GDM1 (cell line): ENCODE data around the gene ATP2A3.
A peak's percentile ranks its signal among the peaks of the same experiment; 100 is the strongest.
"Not testable (repeated sequence)": the region's sequence is repeated elsewhere in the genome, so short reads cannot be mapped to it uniquely, and the experiment has no call there.

Source experiments
- DNase-seq: peaks from one replicate; lab custom pipeline; 2025; lab: John Stamatoyannopoulos, UW

The ATP2A3 gene

DNA sequence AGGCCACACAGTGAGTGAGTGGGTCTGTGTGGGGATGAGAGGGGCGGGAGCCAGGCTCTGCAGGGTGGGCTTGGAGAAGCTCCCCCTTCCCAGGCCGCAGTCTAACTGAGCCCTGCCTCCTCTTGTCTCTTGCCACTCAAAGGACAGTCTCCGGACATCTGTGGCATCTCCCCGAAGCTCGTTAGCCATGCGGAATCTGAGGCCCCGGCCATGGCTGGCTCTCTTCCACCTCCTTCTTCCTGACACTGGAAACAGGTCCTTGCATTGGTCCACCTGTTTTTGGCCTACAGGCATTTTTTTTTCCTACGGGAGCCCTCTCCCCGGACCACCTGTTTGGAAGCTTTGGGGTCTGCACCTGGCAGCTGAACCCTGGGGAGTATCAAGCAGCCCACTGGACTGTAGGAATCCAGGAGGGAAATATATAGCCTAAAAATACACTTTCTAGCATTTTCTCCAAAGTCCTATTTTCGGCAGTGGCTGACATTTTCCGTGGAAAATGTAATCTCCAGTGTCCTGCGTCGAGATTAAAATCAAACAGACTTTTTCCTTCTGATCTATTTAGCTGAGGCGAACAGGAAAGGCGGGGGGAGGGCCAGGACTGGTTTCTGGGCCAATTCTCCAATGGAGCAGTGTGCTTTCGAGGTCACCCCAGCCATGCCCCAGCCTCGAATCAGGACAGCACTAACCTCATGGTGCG is 9.1 kb downstream of the ATP2A3 start:
- no peak for DNase-seq

DNA sequence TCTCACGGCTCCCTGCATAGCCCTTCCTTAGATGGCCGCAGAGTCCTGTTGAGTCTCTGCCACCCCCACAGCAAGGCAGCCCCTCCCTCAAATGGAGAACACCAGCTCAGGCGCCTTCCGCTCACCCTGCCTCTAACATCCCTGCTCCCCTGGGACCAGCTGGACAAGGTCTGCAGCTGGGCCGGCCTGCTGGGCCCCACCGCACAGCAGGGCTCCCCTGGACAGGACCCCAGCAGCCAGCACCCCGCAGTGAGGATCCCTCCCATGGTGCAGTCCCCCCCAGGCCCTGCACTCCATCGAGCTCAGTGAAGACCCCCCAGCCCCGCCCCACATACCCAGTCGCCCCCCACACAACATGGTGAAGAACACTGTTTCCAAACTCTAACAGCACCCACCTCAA is 10.2 kb downstream of the ATP2A3 start:
- DNase-seq: no peak

DNA sequence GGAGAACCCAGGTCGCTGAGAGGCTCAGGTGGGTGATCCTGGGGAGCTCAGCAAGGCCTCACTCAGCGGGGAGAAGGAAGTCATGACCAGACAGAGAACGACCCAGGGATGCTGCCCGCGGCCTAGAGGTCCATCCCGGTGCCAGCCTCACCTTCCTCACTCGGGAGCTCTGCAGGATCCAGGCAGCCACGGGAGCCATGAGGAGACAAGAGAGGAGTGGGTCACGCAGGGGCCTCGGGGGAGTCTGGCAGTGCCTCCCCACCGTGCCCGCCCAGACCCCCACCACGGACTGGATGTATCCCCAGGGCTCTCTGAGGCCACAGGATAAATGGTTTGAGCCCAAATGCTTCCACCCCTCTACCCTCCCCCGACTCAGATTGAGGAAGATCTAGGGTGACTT is 10.7 kb downstream of the ATP2A3 start:
- no peak for DNase-seq

DNA sequence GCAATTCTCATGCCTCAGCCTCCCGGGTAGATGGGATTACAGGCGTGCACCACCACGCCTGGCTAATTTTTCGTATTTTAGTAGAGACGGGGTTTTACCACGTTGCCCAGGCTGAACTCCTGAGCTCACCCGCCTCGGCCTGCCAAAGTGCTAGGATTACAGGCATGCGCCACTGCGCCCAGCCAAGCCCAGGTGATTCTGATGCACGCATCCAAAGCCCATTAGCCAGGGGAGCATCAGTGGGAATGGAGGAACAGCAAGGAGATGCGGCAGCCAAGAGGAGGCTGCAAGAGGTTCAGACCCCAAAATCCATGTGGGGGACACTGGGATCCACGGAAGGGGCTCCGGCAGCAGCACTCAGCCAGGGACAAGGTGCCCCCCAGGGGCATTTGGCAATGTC is 12.1 kb downstream of the ATP2A3 start:
- DNase-seq: no peak

DNA sequence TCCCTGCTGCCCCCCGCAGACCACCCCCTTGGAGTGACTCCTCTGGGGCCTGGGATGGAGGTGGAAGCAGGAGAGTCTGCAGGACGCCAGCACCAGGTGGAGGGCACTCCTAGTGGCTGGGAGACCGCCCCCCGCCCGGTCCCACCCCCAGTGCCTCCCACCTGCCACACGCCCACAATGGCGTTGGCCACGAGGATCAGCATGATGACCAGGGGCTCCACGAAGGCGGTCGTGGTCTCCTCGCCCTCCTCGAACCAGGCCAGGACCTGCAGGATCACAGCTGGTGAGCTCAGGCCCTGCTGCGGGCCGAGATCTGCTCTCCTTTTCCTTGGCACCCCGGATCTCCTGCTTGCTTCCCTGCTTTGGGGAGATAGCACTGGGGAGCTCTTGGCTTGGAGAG is 12.8 kb downstream of the ATP2A3 start:
- no peak for DNase-seq

DNA sequence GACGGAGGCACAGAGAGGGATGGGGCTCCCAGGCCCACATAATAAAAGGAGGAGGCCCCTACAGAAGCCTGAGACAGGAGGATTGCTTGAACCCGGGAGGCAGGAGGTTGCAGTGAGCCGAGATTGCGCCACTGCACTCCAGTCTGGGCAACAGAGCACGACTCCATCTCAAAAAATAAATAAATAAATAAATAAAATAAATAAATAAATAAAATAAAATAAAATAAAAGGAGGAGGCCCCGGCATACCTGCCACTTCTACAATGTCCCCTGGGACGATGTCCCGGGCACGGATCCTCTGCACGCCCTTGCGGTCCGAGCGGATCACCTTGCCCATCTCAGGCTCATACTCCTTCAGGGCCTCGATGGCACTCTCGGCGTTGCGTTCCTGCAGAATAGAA is 13.2 kb downstream of the ATP2A3 start:
- no peak for DNase-seq

DNA sequence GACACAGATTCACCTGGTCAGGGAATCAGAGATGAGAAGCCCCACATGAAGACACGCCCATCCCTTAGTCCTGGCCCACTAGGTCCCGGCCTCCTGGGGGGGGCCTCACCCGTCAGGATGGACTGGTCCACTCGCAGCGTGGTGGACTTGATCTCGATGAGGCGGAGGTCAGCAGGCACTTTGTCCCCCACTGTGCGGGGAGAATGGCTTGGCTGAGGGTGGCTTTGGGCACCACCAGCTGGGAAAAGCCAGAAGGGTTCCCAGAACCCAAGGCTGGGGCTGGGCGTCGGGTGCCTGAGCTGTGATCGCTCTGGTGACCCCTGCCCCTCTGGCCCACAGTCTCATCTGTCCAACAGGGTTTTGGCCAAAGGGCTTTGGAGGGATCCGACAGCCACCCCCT is 13.7 kb downstream of the ATP2A3 start:
- no peak for DNase-seq

DNA sequence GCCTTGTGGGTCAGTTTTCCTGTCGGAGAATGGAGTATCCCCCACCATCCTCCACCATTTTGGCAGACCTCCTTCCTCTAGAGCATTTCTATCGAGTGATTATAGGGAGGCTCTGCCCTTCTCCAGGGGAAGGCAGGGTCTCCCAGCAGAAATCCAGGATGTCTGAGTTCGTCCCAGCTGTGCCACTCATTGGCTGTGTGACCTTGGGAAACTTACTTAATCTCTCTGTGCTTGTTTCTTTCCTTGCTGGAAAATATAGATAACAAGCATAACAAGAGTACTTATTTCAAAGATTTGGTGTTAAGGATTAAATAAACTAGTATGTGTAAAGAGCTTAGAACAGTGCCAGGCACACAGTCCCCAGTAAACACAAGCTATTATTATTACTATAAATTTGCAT is 14.8 kb downstream of the ATP2A3 start:
- DNase-seq: no peak

DNA sequence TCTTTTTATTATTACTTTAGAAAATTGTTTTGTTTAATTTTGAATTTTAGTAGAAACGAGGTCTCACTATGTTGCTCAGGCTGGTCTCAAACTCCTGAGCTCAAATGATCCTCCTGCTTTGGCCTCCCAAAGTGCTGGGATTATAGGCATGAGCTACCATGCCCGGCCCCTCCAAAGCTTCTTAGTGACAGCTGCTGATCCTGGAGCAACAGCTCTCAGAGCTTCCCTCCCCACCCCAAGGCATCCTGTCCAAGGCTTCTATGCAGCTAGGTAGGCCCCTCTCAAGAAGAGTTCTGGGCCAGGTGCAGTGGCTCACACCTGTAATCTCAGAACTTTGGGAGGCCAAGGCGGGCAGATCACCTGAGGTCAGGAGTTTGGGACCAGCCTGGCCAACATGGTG is 15.7 kb downstream of the ATP2A3 start:
- not testable (repeated sequence) for DNase-seq

DNA sequence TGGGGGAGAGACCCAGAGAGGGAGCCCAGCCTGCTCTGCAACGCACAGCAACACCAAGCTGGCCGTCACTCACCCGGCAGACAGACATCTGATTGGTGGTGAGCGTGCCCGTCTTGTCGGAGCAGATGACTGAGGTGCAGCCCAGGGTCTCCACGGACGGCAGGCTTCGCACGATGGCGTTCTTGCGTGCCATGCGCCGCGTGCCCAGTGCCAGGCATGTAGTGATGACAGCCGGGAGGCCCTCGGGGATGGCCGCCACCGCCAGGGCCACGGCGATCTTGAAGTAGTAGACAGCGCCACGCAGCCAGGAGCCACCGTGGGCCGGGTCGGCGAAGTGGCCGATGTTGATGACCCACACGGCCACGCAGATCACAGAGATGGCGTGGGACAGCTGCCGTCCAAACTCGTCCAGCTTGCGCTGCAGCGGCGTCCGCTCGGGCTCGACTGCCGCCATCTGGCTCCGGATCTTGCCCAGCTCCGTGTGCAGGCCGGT is 16.9 kb downstream of the ATP2A3 start:
- no peak for DNase-seq

DNA sequence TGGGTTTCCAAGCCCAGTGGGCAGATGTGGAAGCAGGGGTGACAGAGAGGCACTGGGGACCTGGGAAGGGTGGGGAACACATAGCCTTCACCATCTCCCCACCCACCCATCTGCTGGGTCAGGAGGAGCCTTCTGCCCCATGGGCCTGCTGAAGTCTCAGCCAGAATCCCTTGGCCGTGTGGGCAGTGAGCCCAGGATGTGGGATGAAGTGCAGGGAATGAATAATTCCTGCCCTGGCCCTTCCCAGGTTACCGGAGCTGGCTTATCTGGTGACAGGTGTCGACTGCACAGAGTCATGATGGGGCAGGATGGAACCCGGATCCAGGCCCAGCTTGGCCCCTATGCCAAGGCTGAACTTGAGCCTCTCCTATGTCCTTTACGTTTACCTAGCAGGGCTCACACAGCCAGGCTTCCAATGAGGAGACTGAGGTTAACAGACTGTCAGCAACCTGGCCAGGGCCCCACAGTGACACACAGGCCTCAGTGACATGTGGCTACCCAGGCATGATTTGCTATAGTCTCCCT is 17.5 kb downstream of the ATP2A3 start:
- DNase-seq: no peak

DNA sequence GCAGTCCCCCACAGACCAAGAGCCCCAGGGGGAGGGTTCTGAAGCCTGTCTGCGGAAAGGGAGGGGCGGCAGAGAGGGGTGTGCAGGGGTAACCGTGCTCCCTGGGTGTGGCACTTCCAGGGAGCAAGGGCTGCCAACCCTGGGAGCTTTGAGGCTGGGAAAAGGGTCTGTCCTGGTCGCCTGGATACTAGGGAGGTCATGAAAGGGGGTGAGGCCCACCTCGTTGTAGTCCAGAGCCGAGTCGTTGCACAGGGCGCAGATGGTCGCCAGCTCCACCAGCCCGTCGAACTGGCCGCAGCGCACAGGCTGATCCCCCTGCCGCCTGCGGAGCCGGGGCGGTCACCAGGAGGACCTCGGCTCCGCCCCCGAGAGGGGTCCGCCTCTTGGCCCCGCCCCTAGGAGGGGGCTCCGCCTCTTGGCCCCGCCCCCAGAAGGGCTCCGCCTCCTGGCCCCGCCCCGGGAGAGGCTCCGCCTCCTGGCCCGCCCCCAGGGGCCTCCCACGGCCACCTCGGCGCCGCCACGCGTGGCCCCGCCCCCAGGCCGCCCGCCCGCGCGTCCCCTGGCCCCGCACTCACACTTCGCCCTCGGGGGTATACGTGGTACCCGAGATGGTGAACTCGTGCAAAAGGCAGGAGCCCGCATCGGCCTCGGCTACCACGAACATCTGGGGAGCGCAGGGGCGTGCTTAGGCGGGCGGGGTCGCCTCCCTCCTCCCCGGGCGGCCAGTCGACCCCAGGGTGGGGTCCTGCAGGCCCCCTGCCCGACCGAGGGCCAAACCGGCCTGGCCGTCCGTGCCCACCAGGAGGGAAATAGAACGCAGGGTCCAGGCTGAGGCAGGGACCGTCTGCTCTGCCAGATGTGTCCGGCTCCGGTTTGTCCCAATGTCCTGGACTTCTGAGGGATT is 19.5 kb downstream of the ATP2A3 start:
- DNase-seq: no peak

DNA sequence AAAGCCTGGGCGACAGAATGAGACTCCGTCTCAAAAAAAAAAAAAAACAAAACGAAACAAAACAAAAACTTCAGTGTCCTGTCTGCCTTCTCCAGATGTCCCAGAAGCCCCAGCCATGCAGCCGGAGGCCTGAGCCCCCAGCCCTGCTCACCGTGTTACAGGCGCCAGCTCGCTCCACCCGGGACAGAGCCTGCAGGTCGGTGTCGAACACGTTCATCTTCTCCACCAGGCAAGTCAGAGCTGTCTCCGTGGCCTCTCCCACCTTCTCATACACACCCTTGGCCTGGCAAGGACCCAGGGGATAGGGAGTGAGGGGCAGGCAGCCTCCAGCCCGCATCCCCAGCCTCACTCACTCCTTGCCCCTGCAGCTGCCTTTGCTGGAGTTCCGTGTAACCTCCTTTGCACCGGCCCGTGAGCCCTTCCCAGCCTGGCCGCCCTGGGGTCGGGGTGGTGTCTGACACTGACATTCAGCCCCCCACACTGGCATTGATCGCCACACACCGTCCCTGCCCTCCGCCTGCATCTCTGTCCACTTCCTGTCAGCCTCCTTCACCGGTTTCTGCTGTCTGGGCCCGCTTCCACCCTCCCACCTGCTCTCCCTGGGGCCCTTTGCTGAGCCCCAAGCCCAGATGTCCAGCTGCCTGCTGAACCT is 20.9 kb downstream of the ATP2A3 start:
- DNase-seq: no peak

DNA sequence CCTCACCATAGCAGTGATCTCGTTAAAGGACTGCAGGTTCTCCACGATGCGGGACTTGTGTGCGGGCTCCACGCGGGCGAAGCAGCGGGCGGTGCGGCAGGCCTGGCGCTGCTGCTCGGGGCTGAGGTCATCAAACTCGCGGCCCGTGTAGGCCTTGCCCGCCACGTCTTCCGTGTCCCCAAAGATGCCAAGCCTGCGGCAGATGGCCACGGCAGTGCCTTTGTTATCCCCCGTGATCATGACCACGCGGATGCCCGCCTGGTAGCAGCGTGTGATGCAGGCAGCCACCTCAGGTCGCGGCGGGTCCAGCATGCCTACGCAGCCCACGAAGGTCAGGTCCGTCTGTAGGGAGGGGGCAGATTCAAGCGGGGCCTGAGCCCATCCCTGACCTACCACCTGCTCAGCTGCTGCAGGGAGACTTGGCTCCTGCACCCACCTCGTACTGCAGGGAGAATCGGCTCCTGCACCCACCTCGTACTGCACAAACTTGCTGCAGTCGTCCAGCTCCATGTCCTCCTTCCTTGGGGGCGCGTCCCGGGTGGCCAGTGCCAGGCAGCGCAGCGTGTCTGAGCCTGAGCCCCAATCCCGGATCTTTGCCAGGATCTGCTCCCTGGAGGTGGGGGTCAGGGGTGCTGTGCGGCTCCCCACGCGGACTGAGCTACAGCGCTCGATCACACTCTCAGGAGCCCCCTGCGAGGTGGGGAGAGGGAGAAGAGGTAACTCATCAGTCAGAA is 23.1 kb downstream of the ATP2A3 start:
- no peak for DNase-seq

DNA sequence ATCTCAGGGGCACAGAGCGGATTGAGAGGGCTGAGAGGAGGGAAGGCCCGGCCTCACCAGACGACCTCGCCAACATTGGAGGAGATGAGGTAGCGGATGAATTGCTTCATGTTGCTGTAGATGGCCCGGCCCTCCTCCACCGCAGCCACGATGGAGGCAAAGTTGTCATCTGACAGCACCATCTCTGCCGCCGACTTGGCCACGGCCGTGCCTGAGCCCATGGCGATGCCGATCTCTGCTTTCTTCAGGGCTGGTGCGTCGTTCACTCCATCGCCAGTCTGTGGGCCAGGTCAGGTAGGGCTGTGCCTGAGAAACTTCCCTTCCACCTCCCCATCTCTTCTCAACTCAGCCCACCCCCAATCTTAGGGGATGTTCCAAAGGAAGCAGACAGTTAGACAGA is 26.9 kb downstream of the ATP2A3 start:
- no peak for DNase-seq

DNA sequence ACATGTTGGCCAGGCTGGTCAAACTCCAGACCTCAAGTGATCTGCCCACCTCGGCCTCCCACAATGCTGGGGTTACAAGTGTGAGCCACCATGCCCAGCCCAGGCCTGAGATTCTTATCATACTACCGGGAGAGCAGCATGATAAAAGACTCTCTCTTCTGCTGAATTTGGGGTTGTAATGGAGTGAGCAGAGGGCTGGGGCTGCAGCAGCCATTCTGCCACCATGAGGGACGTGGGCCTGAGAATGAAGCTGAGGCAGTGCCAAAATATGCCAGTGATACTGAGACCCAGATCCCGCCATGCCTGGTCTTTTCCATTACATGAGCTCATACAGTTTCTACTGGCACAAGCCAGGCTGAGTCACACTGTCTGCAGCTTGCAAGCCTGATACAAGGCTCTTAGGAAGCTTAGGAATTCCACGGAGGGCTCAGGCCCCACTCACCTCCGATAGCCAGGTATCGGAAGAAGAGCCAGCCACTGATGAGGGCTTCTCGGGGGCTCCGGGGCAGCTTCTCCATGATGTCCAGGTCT is 28.3 kb downstream of the ATP2A3 start:
- no peak for DNase-seq

DNA sequence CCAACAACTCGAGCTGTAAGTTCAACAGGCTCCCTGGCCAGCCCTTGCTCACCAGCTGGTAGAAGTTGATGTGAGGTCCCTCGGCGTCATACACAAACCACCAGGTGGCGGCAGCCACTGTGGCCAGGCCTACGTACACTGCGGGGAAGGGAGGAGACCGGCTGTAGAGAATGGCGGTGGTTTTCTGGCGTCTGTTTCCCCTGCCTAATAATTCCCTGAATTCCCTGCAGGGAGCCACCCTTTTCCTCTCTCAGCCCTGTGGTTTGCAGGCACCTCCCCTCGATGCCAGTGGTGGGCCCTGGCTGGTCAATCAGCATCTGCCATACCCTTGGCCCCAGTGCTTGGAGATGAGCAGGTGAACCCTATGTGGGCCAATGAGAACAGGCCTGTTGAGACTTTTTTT is 29.1 kb downstream of the ATP2A3 start:
- peak; percentile 40 for DNase-seq

DNA sequence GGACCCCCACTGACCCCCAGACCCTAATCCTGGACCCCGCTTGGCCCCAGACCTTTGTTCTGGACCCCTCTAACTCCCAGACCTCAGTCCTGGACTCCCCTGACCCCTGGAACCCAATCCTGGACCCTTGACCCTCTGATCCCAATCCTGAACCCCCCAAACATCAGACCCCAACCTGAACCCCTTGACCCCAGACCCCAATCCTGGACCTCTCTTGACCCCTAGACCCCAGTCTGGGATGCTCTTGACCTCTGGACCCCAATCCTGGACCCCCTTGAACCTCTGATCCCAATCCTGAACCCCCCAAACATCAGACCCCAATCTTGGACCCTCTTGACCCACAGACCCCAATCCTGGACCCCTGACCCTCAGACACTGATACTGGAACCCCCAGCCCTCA is 34.5 kb downstream of the ATP2A3 start:
- DNase-seq: no peak

DNA sequence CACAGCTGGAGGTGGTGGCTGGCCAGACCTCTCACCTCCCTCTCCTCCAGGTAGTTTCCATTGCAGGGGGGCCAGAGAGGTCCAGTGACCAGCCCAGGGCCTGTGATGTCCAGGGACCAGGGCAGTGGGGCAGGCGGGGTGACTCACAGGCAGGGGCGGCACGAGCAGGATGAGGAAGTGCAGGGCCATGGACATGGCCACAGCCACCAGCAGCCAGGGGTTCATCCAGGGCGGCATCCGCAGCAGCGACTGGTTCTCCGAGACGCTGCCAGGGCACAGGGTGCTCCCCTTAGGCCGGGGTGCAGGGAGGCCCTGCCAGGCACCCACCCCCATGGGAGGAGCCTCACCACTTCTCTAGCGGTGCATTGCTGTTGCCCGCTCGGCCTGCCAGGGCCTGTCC is 35.1 kb downstream of the ATP2A3 start:
- DNase-seq: no peak

DNA sequence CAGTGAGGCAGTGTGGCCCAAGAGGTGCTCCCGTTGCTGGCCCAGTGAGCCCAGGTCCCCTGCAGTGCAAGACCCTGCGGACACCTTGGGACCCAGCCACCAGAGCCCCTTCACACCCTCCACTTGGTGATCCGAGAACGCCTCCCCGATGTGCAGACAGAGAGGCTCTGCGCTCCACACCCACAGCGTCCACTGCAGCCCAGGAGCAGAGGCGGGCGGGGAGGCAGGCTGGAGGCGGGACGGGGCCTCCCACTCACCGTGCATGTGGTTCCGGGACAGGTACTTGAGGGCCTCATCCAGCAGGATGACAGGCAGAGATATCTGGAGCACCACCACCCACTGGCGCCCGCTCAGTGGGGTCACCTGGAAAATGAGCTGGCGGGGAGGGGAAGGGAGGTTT is 35.8 kb downstream of the ATP2A3 start:
- DNase-seq: no peak

DNA sequence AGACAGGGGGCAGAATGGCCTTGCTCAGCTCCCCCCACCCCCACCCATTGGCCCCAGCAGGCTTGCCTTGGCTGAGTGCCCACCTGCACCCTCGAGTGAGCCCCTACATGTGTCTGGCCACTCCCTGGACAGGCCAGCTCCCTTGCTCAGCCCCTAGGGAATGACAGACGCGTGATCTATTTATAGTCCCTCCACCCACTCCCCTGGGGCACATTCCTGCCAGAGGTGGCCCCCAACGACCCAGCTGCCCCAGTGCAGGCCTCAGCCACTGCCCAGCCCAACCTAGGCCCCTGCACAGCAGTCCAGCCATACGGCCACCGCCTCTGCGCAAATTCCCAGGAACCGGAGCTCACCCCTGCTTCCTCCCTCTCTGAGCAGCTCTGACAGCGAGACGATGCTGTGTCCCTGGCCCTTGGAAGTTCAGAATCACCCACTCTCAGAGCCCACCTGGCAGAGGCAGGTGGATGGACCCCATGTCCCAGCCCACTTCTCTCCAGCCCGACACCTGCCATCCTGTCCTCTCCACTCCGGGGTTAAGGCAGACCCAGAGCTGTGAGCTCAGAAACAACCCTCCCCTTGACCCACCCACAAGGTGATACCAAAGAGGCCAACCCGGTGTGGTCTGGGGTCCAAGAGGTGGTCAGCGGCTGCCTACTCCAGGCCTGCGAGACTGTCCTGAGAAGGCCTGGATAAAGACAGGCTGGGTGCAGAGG is 36.5 kb downstream of the ATP2A3 start:
- DNase-seq: no peak
